K562 (cell line): ENCODE data around the gene KDF1. TPM values are rescaled to one million over a fixed set of nuclear protein-coding genes. Genes with fewer than 3 reads are reported as not detected.
A peak's percentile ranks its signal among the peaks of the same experiment; 100 is the strongest.

Source experiments
- ASH1L ChIP-seq: fragments of 450-650 bp; IDR thresholded peaks from 2 replicates; pipeline ENCODE4 v1.6.1; 2018; ENCODE audit warnings: borderline replicate concordance, mild to moderate bottlenecking, low read depth; ENCODE audit not compliant: partially characterized antibody
- ETV5 ChIP-seq: sonication (generic); formaldehyde crosslinking; IDR thresholded peaks from 2 replicates; pipeline ENCODE4 v1.4.0; 2020; ENCODE audit warnings: low read depth, mild to moderate bottlenecking, missing genetic modification reagents
- KAT7 ChIP-seq: sonication (generic); formaldehyde crosslinking; IDR thresholded peaks from 2 replicates; pipeline ENCODE4 v1.8.0; 2022; ENCODE audit warnings: missing genetic modification reagents, mild to moderate bottlenecking, borderline replicate concordance
- NCOA4 ChIP-seq: fragments of 450-650 bp; IDR thresholded peaks from 2 replicates; pipeline ENCODE4 v1.6.1; 2018; ENCODE audit warnings: mild to moderate bottlenecking; ENCODE audit not compliant: partially characterized antibody
- NFRKB ChIP-seq: fragments of 450-650 bp; IDR thresholded peaks from 2 replicates; pipeline ENCODE4 v1.6.1; 2016; ENCODE audit warnings: low read depth
- PHTF2 ChIP-seq: fragments of 250-450 bp; sonication (Bioruptor Pico); IDR thresholded peaks from 2 replicates; pipeline ENCODE4 v1.5.0; 2021; ENCODE audit warnings: mild to moderate bottlenecking
- POU5F1 ChIP-seq: fragments of 150-350 bp; IDR thresholded peaks from 2 replicates; pipeline ENCODE4 v1.6.1; 2014; ENCODE audit warnings: borderline replicate concordance, low read length, low read depth, mild to moderate bottlenecking; ENCODE audit not compliant: partially characterized antibody
- RAD21 ChIP-seq, 2 experiments: fragments of 250-450 bp in 1 of 2; fragments of 450-650 bp in 1 of 2; sonication (Bioruptor Pico) in 1 of 2; formaldehyde crosslinking in 1 of 2; IDR thresholded peaks in 1 of 2; conservative IDR thresholded peaks in 1 of 2; 2 replicates each; pipeline versions ENCODE4 v1.4.0 to v1.8.0; 2020 to 2022; ENCODE audit warnings: mild to moderate bottlenecking in 2 of 2, moderate library complexity in 1 of 2
- SAFB ChIP-seq: fragments of 200-400 bp; formaldehyde crosslinking; IDR thresholded peaks from 2 replicates; pipeline ENCODE4 v1.6.1; 2017; ENCODE audit warnings: low read depth, low read length, borderline replicate concordance
- STAT5A ChIP-seq: IDR thresholded peaks from 2 replicates; pipeline ENCODE4 v1.6.1; 2012; ENCODE audit warnings: low read length, inconsistent platforms, borderline replicate concordance
- TGIF2 ChIP-seq: sonication (generic); formaldehyde crosslinking; IDR thresholded peaks from 2 replicates; pipeline ENCODE4 v1.8.1; 2022; ENCODE audit warnings: mild to moderate bottlenecking, missing genetic modification reagents, moderate library complexity
- THRAP3 ChIP-seq: fragments of 450-650 bp; IDR thresholded peaks from 2 replicates; pipeline ENCODE4 v1.6.1; 2016; ENCODE audit warnings: mild to moderate bottlenecking, inconsistent platforms, borderline replicate concordance
- ZBTB26 ChIP-seq: fragments of 450-650 bp; formaldehyde crosslinking; IDR thresholded peaks from 2 replicates; pipeline ENCODE4 v1.4.0; 2022; ENCODE audit warnings: missing genetic modification characterization
- ZNF347 ChIP-seq: fragments of 450-650 bp; formaldehyde crosslinking; IDR thresholded peaks from 2 replicates; pipeline ENCODE4 v1.4.0; 2020; ENCODE audit warnings: low read depth, mild to moderate bottlenecking, moderate library complexity
- ZNF518B ChIP-seq: fragments of 250-450 bp; sonication (Bioruptor Pico); IDR thresholded peaks from 2 replicates; pipeline ENCODE4 v1.5.0; 2021; ENCODE audit warnings: mild to moderate bottlenecking, moderate library complexity
- ZNF584 ChIP-seq: fragments of 200-800 bp; sonication (Bioruptor generic); IDR thresholded peaks from 2 replicates; pipeline ENCODE4 v1.6.1; 2016; ENCODE audit warnings: low read depth, mild to moderate bottlenecking, missing genetic modification characterization, missing compliant biosample characterization
- ZNF586 ChIP-seq: fragments of 450-650 bp; formaldehyde crosslinking; conservative IDR thresholded peaks from 2 replicates; pipeline ENCODE4 v1.4.0; 2020; ENCODE audit warnings: mild to moderate bottlenecking, moderate library complexity
- polyA plus RNA-seq, 8 experiments: library from polyadenylated mRNA; depleted of rRNA in 4 of 8; stranded (reverse) in 5 of 8; unstranded in 3 of 8; fragments of >200 nt; fragmentation: Nextera tagmentation in 2 of 8; fragmentation: Illumina TruSeq in 1 of 8; extraction: Ambion mirVana in 2 of 8; extraction: Trizol in 1 of 8; gene quantifications; 2 replicates each; pipeline versions ENCODE4 v1.2.1 to v1.2.3, GENCODE V29; 2011 to 2014; ENCODE audit warnings: inconsistent platforms in 1 of 8, missing spikeins in 1 of 8
- total RNA-seq, 7 experiments: library from RNA; depleted of rRNA in 6 of 7; stranded (reverse); fragments of >200 nt in 6 of 7; fragmentation: Illumina TruSeq in 2 of 7; extraction: Trizol in 2 of 7; gene quantifications; 2 replicates each; pipeline versions ENCODE4 v1.2.1 to v1.2.3, GENCODE V29; 2011 to 2021; ENCODE audit warnings: low replicate concordance in 1 of 7
- TF ChIP-seq, protein P1 (sequence below): fragments of 250-450 bp; sonication (Bioruptor Pico); IDR thresholded peaks from 2 replicates; pipeline ENCODE4 v1.8.0; 2022; ENCODE audit warnings: inconsistent platforms, mild to moderate bottlenecking, moderate library complexity, borderline replicate concordance
- TF ChIP-seq, protein P2 (sequence below), 2 experiments: fragments of 450-650 bp in 1 of 2; sonication (generic) in 1 of 2; formaldehyde crosslinking in 1 of 2; IDR thresholded peaks in 1 of 2; conservative IDR thresholded peaks in 1 of 2; 2 replicates each; pipeline versions ENCODE4 v1.6.1 to v1.8.1; 2016 to 2023; ENCODE audit warnings: mild to moderate bottlenecking in 2 of 2, moderate library complexity in 2 of 2, inconsistent platforms in 1 of 2, missing genetic modification reagents in 1 of 2

Gene KDF1
- total and polyA plus RNA-seq, 9 of the 15 experiments (the other 6 are each of a cell fraction or from before 2014, with no cell fraction given), result 0.38 to 1.9 (median 0.83) TPM

DNA sequence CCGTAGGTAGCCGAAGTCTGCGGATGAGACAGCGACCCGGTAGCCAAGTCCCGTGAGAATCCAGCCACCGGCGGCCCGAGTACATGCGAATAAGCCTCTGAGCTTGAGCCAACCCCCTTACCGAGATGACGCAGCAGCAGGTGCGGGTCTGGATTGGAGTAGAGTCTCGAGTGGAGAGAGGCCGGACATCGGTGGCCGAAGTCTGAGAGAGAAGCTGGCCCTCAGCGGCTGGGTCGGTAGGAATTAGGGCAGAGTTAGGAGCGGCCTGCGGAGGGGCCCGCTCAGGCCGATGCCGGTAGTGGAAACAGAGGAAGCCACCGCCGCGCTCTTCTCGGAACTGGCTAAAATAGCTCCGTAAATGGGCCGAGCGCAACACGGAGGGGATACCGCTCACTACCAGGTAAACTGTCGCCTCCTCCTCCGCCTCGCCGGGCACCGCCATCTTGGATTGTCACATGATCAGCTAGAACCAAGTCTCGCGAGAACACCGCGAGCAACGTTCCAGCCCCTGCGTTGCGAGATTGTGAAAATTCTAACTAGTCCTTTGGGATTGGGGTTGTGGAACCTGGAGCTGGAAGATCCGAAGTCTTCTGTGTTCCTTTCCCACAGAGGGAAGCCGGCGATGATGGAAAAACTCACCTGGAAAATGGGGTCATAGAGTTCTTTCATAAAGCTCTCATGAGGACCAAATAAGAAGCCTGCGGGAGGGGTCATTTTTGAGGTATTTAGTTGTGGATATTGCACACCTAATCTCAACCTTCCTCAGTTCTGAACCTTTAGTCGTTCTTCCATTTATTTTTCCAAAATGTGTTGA, 60.1 kb downstream of the KDF1 start, which contains the start of gene GPATCH3 (continued):
- TF ChIP-seq, protein P1, sequence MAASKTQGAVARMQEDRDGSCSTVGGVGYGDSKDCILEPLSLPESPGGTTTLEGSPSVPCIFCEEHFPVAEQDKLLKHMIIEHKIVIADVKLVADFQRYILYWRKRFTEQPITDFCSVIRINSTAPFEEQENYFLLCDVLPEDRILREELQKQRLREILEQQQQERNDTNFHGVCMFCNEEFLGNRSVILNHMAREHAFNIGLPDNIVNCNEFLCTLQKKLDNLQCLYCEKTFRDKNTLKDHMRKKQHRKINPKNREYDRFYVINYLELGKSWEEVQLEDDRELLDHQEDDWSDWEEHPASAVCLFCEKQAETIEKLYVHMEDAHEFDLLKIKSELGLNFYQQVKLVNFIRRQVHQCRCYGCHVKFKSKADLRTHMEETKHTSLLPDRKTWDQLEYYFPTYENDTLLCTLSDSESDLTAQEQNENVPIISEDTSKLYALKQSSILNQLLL (CRISPR knock-in tag), result no peak
- TF ChIP-seq SAFB, result no peak
- no peak; the same call in 1 of the 2 replicates for TF ChIP-seq STAT5A
- TF ChIP-seq TGIF2 (CRISPR knock-in tag), result no peak
- no peak for TF ChIP-seq RAD21 (CRISPR knock-in tag; conservative IDR thresholded peaks at IDR 0.05 in 1 of 2, IDR thresholded peaks at IDR 0.05 in 1 of 2)
- TF ChIP-seq ZNF518B (CRISPR knock-in tag), result no peak
- TF ChIP-seq NCOA4, result no peak
- no peak; the same call in 1 of the 2 replicates for TF ChIP-seq KAT7 (CRISPR knock-in tag)
- no peak for TF ChIP-seq ZNF586 (CRISPR knock-in tag)
- no peak for TF ChIP-seq ZNF347 (CRISPR knock-in tag)
- TF ChIP-seq ETV5 (CRISPR knock-in tag), result no peak
- 0 out of 2 replicates have a peak, but pooled peaks have one; percentile 3 for TF ChIP-seq ZBTB26 (CRISPR knock-in tag)
- TF ChIP-seq ASH1L, result peak; percentile 49
- TF ChIP-seq, protein P2, sequence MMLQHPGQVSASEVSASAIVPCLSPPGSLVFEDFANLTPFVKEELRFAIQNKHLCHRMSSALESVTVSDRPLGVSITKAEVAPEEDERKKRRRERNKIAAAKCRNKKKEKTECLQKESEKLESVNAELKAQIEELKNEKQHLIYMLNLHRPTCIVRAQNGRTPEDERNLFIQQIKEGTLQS (IDR thresholded peaks at IDR 0.05), result no peak
- TF ChIP-seq, protein P2 (CRISPR knock-in tag; conservative IDR thresholded peaks at IDR 0.05), result no peak
- peak; percentile 97 for TF ChIP-seq NFRKB
- no peak for TF ChIP-seq POU5F1
- TF ChIP-seq ZNF584, result no peak
- no peak for TF ChIP-seq PHTF2 (CRISPR knock-in tag)
- no peak for TF ChIP-seq THRAP3
